Spleen (tissue), 7 donors: ENCODE results near the gene OBSCN.

ENCODE experiments used
- CTCF ChIP-seq, 11 experiments: fragments of 200-600 bp in 7 of 11; fragments of 450-650 bp in 4 of 11; sonication (generic) in 4 of 11; IDR thresholded peaks in 8 of 11; conservative IDR thresholded peaks in 3 of 11; 1 replicate in 7 of 11; 2 replicates in 4 of 11; pipeline versions ENCODE4 v1.4.0 to v1.8.0; 2016 to 2021; ENCODE audit warnings: antibody characterized with exemption in 11 of 11, inconsistent platforms in 4 of 11, mild to moderate bottlenecking in 1 of 11
- POLR2A ChIP-seq, 3 donors: fragments of 450-650 bp; IDR thresholded peaks; one replicate each; pipeline ENCODE4 v1.5.1; 2017; ENCODE audit warnings: antibody characterized with exemption in 3 of 3, mild to moderate bottlenecking in 1 of 3
- POLR2AphosphoS5 ChIP-seq, 3 donors: sonication (generic); formaldehyde crosslinking; IDR thresholded peaks; one replicate each; pipeline ENCODE4 v1.5.1; 2017; ENCODE audit warnings: antibody characterized with exemption in 3 of 3
- donor health status: DM: no; HTN: no; CAD: no; lungs with moderate emphysema.
- donor health status: DM: no; HTN: no; CAD: no.
- donor health status: DM: no; HTN: no; CAD: no.

DNA sequence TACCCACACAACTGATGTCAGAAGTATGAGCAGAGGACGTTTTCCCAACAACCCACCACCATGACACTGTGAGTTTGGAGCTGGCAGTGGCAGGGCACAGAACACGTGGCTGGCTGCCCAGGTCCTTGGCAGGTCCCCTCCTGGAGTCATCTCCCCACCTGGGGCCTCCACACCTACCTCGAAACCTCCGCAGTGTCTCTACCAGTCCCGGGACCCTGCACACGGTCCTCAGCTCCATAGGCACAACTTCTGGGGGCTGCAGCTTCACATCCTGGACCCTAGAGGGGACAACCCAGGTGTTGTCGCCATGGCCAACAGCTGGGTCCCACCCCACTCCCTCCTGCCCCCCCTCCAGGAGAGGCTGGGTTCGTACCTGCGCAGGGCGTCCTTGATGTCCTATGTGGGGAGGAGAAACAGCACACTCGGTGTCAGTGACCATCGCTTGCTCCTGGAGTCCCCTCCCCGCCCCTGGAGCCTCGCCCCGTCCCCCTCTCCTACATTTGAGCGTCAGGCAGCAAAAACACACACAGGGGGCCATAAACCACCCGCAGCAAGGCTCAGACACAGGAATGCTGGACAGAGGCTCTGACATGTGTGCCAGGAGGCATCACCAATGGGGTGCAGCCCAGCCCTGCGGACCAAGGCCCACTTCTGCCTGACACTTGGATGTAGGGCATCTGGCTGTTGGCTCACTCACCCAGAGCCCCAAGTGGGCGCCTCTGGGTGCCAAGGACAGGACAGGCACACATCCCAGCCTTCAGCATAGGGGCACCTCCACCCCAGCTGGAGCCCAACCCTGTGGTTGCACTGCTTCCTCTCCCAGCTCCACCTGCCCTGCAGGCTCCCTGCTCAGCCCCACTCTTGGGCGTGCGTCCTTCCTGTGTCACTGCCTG, 189.2 kb downstream of the OBSCN start:
- TF ChIP-seq CTCF (IDR thresholded peaks at IDR 0.05 in 8 of 11, conservative IDR thresholded peaks at IDR 0.05 in 3 of 11) (no peak), POLR2A (IDR thresholded peaks at IDR 0.05) (no peak), POLR2AphosphoS5 (IDR thresholded peaks at IDR 0.05) (peak in 1 of 3 donors; percentile 24)
